Skeletal muscle cell (primary cell): ENCODE results near the gene ZG16B.
A peak's percentile ranks its signal among the peaks of the same experiment; 100 is the strongest.

ENCODE experiments used
- DNase-seq: peaks from one replicate; pipeline ENCODE4 v3.0.0-alpha.2; 2010; ENCODE audit warnings: low read depth
- H3K4me3 ChIP-seq: 2 replicates; pipeline ENCODE4 v1.5.1; 2011; ENCODE audit warnings: low read depth, mild to moderate bottlenecking, control low read depth, low read length, moderate library complexity

Gene ZG16B

GRCh38 chr16:2857451-2858244 lies 27.5 kb downstream of the ZG16B start, which contains the start of gene PRSS22:
Gene PRSS22 (minus strand): TSS chr16:2858170. CDS start chr16:2858104, 66 bp downstream.
- no peak within 1 kb of the TSS for H3K4me3 ChIP-seq

DNA sequence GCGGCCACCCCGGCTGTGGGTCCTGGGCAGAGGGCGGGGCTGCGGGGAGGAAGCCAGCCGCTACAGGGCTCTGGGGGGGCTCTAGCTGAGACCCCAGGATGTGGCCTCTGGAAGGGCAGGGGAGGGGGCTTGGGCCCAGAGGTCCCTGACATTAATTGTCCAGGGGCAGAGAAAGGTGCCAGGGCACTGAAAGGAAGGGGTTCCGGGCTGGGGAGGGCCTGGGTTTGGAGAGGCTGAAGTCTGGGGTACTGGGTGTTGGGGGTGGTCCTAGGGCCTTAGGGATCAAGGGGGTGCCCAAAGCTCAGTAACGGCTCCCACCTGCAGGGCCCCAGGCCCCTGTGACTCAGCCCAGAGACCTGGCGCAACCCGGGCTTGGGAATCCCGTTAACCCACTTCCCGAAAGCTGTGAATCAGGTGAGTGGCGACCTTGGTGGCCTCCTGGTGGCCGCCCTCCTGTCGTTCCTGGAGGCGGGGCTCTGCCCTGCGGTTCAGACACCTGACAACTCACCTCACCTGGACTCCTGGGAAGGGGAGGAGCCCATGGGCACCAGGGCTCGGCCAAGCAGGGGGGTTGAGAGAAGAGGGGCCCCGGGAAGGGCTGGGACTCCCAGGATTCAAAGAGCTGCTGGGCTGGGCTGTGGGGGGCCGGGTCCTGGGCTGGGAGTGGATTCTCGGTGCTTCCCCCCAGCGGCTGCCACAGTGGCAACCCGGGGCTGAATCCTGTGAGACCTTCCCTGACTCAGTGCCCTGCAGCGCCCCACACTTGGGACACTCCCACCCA lies 28.3 kb downstream of the ZG16B start:
- DNase-seq = no peak

More at GRCh38 chr16:2857451-2858244, 27.5 kb downstream of the ZG16B start, which contains the start of gene PRSS22:
- no peak for DNase-seq

GRCh38 chr16:2859686-2860265 lies 29.7 kb downstream of the ZG16B start:
- no peak for DNase-seq
- H3K4me3 ChIP-seq = no peak overlapping the region

More for the DNA sequence above, 28.3 kb downstream of the ZG16B start:
- H3K4me3 ChIP-seq = no peak overlapping the region

DNA sequence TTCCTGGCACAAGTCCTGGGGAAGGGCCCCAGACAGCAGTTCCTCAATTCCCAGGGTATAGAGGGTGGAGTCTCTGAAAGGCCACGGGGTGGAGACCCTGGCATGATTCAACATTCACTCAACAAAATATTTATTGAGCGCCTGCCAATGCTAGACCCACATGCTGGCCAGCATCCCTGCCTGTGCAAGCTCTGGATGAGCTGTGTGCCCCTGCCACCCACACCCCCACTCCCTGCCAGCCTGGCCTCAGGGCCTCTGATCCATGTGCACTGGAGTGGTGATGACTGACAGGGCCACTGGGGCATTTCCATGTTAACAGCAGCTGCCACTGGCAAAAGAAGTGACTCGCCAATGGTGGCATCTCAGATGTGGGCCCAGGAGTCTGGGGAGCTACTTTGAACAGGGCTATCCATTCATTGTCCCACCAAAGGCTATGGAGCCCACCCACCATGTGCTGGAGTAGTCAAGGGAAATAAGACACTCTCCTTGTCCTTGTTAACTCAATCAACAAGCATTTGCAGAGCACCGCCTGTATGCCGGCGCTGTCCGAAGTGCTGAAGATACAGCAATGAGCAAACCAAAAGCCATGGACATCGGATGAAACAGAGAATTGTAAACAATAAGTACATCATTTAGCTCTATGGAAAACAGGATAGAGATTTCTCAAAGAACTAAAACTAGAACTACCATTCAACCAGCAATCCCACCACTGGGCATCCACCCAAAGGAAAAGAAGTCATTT lies 30.9 kb downstream of the ZG16B start:
- no peak for DNase-seq
- no peak overlapping the region for H3K4me3 ChIP-seq

- H3K4me3 ChIP-seq = no peak overlapping the region
- DNase-seq = no peak
These were observed 35.5 kb downstream of the ZG16B start for GRCh38 chr16:2865651-2866050.

DNA sequence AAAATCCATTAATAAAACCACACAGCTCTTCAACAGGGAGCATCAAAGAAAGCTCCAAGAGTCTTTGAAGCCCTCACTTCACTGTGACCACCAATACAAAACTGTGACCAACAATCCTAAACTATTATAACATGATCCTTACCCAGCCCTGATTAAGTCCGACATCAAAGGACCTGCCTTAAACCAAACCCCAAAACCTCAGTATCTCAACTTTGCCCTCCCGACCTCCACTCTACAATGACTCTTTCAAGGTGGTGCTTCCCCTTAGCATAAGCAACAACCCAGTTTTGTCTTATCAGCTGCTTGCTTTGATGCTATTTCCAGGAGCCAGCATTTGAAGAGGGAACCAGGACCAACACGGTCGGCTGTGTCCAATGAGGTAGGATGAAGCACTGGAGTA lies 36.3 kb downstream of the ZG16B start:
- H3K4me3 ChIP-seq = no peak overlapping the region
- no peak for DNase-seq

DNA sequence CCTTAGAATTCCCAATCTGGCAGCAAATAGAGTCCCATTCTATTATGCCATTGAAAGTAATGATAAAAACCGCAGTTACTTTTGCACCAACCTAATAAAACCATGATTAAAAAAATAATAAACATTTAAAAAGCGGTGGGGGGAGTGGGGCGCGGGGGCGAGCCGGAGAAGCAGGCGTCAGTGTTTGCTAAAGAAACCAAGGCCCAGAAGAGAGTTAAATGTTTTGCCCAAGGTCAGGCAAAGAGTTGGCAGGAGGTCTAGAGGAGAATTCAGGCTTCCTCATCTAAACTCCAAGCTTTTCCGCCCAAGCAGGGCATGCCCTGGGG lies 37.5 kb downstream of the ZG16B start:
- peak overlapping the region; percentile 63 for H3K4me3 ChIP-seq
- DNase-seq = no peak

- H3K4me3 ChIP-seq = peak overlapping the region; percentile 63
- DNase-seq = peak; percentile 60
These were observed 38.1 kb downstream of the ZG16B start for GRCh38 chr16:2867987-2868789.

GRCh38 chr16:2871926-2872325 lies 41.8 kb downstream of the ZG16B start:
- no peak for DNase-seq
- no peak overlapping the region for H3K4me3 ChIP-seq

DNA sequence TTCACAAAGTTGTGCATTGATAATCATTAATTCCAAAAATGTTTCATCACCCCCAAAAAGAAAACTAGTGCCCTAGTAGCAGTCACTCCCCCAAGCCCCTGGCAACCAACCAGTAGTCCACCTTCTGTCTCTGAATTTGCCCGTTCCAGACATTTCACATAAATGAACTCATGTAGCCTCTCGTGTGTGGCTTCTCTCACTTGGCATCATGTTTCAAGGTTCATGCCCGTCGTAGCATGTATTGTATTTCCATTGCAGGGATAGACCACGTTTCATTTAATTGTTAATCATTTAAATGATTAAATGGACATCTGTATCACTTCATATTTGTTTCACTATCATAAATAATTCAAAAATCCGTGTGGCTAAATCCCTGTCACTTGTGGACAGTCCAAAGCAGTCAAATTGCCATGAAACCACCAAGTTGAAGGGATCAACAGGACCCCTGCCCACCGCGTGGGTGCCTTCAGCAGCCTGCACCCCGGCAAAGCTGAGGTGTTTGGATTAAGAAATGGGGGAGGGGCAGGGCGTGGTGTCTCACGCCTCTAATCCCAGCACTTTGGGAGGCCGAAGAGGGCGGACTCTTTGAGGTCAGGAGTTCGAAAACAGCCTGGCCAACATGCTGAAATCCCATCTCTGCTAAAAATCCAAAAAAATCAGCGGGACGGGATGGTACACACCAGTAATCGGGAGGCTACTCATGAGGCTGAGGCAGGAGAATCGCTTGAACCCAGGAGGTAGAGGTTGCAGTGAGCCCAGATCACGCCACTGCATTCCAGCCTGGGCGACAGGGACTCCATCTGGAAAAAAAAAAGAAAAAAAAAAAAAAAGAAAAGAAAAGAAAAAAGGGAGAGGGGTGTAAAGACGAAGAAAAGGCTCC lies 44.2 kb downstream of the ZG16B start:
- H3K4me3 ChIP-seq = no peak overlapping the region

GRCh38 chr16:2874912-2875362 lies 44.8 kb downstream of the ZG16B start:
- DNase-seq = no peak
- no peak overlapping the region for H3K4me3 ChIP-seq

More for the DNA sequence above, 44.2 kb downstream of the ZG16B start:
- DNase-seq = no peak

- DNase-seq = no peak
- H3K4me3 ChIP-seq = no peak overlapping the region
These were observed 49.9 kb downstream of the ZG16B start for GRCh38 chr16:2879854-2880508.
